HG02852 (cell line): ENCODE data around the gene GRM7.

Source experiments
- ATAC-seq: cut with Tn5 transposase; IDR thresholded peaks from one replicate; pipeline ENCODE4 v1.9.1; 2021; ENCODE audit warnings: mild to moderate bottlenecking, moderate library complexity; ENCODE audit not compliant: unreplicated experiment

Gene GRM7

DNA sequence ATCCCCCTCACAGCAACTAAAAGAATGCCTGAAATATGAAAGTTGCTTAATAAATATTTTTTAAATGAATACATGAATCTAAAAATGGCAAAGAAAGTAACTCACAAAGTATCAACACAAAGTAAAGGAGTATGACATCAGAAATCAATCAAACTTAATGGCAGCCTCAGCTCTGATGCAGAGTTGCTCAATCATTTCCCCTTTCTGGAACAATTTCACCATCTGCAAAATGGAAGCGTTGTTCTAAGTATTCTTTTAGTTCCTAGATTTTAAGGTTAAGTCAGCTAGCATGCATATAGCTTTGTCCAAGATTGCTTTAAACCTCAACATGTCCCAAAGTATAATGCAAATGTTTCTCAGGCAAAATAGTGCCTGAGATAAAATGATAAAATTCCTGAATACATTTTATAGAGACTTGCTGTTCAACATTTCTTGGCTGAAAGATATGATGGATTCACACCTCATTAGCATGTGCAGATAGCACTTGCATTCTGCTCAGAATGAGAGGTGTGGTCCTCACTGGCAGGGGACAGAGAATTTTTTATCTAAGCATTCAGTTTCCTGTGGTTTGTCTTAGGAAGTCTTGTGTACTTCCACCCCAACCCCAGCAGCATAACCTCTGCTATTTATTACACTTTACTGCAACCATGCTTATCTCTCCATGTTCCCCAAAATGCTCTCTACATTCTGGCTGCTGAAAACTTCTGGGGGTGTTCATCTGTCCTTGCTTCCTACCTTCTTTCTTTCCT is 429.3 kb downstream of the GRM7 start:
- no peak for ATAC-seq

DNA sequence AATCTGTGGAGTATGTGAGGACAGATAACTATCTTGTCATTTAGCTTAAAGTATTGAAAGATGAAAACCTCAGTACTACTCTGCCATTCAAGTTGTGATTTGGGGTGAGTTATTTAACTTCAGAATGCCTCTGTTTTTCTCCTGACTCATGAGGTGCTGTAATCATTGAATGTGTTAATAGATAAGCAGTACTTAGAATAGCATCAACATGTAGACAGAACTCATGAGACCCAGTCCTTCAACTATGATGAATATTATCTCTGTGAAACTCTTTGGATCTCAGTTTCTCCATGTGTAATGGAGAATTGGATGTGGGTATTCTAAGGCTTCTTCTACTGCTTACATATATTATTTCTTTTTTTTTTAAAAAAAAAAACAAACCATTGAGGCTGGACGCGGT is 431.4 kb downstream of the GRM7 start:
- no peak for ATAC-seq

DNA sequence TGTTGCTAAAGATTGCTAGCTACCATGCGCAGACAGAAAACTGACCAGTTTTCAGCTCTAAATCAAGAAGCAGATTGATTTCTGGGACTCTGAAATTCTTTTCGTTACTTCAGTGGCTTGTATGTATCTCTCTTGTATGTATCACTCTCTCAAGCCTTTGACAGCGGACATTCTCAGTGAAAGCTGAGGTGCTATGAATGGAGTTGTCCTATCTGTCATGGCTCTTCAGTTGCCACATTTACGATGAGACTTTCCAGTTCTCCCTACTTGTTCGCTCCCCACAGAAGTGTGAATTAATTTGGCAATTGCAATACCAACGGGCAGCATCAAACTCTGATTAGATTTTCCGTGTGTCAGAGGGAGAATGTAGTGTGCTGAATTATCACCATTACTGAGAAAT is 432.4 kb downstream of the GRM7 start:
- ATAC-seq: no peak

GRCh38 chr3:7305561-7305960 is 444.6 kb downstream of the GRM7 start:
- no peak for ATAC-seq

DNA sequence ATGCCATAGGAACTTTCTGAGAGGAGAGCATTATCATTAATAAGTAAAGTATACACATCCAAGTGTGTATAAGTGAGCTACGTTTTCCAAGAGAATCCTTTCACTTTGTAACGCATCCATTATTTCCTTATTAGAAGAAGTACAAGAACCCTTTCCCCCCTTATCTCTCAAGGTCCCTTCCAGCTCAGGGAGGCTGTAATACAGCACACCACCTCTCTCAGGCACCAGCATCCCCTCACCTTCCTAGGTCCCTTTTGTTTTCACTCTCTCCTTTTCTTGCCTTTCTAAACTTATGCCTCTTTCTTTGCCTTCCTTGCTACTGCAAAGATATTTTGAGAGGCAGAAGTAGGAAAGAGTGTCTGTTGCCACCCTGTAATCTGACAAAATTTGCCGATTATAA is 446.0 kb downstream of the GRM7 start:
- no peak for ATAC-seq

DNA sequence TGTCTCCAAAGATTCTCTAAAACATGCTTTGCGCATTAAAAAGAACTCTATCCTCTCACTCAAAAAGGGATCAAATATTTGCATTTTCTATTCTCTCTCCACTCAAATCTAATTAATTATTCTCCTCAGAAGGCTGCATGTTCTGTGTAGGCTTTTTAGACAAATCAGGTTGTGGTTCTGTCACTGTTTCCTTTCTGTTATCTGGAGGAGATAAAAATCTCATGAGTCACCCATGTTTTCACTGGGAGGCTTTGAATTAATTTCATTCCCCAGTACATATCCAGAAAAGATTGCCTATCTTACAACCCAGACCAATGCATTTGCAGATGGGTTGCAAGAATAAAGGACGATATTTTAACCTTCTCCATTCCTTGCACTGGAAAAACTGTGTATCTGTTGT is 446.5 kb downstream of the GRM7 start:
- ATAC-seq: no peak

GRCh38 chr3:7309641-7310102 is 448.8 kb downstream of the GRM7 start:
- no peak for ATAC-seq

- ATAC-seq: no peak
These were observed 454.1 kb downstream of the GRM7 start for GRCh38 chr3:7315037-7315436.

- no peak for ATAC-seq
These were observed 462.2 kb downstream of the GRM7 start for GRCh38 chr3:7322957-7323669.

DNA sequence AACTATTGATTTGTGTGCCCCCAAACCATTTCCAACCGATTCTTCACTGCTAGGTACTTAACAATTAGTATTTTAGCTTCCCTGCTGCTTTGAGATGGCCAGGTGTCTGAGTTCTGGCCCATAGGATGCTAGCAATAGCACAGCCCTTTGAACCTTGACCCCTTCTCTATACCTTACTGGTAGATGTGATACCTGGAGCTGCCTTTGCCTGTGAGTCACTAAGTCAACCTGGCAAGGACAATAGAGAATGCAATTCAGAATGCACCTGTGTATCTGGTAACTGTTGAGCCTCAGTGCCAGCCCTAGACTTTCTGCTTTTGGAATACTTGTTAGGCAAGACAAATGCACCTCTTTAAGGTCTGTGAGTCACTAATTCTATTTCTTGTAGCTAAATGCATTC is 467.4 kb downstream of the GRM7 start:
- ATAC-seq: no peak

DNA sequence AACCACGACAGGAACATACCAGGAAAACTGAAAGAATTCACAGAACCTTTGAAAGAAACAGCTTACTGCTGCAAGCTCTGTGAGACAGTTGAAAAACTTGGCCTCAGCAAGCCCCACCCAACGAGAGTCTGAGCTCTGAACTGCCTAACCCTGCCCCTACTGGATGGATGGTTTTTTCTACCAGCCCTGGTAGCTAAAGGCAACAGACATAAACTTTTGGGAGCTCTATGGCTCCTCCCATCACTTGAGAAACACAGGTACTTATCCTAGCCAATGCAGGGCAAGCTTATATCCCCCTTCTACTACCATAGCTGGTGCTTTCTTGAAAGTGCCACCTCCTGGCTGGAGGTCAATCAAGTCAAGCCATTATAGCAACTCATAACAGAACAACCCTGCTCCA is 471.8 kb downstream of the GRM7 start:
- ATAC-seq: no peak

DNA sequence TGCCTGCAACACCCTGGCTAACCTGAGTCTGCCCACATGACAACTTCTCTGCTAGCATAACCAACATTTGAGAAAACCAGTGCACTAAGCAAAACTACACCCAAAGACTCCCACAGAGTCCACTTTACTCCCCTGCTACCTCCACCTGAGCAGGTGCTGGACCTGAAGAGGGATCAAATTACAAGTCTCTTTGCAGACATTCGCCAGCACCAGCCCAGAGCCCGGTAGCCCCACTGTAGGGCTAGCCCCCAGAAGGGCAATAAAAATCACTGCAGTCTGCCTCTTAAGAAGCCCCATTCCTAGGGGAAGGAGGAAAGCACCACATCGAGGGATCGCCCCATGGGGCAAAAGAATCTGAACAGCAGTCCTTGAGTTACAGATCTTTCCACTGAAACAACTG is 472.2 kb downstream of the GRM7 start:
- no peak for ATAC-seq

GRCh38 chr3:7340795-7341194 is 479.9 kb downstream of the GRM7 start:
- no peak for ATAC-seq

DNA sequence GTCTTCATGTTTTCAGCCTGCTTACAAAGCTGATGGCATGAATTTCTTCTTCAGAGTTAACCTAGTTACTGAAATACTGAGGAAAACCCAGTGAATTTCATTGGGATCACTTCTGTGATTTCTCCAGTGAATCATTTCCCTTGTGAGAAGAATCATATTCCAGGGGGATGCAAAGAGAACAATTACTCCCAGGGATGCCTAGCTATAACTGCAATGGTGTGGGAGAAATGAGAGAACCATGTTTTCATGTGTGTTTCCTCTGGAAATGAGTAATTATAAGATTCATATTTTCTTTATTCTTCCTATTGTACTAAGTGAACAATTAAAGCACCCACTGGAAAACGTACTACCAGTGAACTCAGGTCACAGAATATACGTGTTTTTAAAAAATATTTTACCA is 485.4 kb downstream of the GRM7 start:
- ATAC-seq: no peak

GRCh38 chr3:7357101-7357500 is 496.2 kb downstream of the GRM7 start:
- ATAC-seq: no peak

GRCh38 chr3:7367968-7368367 is 507.1 kb downstream of the GRM7 start:
- no peak for ATAC-seq

GRCh38 chr3:7368597-7368996 is 507.7 kb downstream of the GRM7 start:
- ATAC-seq: no peak

DNA sequence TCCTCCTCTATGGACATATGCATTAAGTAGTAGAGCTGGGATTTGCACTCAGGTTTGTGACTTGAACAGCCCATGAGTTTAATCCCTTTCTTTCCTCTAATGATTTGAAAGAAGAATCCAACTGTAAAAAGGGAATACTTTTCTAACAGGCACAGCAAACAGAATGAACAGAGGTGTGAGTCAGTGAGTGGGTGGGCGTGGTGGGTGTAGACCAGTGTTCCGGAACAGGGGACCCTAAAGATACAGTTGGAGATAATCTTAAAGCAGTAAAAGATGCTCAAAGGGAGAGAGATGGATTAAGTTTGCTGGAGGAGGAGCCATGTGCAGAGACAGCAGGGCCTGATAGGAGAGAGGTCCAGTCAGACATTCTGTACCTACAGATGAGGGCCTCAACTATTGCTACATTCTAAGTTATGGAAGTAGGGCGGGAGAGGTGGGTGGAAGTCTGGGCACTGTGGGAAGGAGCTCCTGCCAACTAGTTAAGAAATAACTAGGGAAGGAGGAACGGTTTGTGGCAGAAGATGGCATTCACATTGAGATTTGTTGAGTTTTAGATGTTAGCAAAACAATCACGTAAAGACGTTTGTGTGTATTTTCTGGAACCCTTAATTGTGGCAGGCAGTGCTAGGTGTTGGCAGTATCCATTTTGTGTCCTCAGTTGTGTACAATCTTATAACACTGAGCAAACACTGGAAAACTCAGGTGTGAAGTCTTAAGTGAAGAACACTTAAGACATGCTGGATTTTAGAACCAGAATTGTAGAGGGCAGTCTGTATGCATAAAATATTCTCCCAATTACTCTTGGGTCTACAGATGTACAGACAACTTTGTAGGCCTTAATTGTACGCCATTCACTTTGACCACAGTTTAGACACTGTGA is 511.0 kb downstream of the GRM7 start:
- no peak for ATAC-seq

GRCh38 chr3:7377103-7377502 is 516.2 kb downstream of the GRM7 start:
- ATAC-seq: no peak

- no peak for ATAC-seq
These were observed 520.8 kb downstream of the GRM7 start for GRCh38 chr3:7381741-7382140.

GRCh38 chr3:7382293-7383010 is 521.5 kb downstream of the GRM7 start:
- no peak for ATAC-seq
